NCI-H1417 (cell line): ENCODE data around the gene XRN1.
"Not testable (repeated sequence)": the region's sequence is repeated elsewhere in the genome, so short reads cannot be mapped to it uniquely, and the experiment has no call there.

ENCODE experiments used
- DNase-seq, 3 experiments: peaks; one replicate each; lab custom pipeline; 2025; lab: John Stamatoyannopoulos, UW

The XRN1 gene

GRCh38 chr3:142337994-142338393 is 109.8 kb downstream of the XRN1 start:
- DNase-seq, result no peak

DNA sequence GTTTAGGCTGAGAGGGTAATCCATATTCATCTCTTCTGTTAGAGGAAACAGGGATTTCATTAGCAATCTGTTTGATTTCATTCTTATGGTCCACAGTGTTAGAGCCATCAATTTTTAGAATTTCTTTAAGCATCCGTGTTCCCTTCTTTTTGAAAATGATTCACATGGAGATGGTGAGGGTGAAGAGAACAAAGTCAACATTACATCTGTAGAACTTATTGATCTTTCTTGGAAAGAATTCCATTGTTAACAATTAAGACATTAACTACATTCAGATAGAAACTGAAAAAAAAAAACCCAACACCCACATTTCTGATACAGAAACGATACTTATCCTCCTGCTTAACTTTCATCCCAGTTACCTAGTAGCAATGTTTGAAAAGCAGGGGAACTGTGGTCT is 115.4 kb downstream of the XRN1 start:
- DNase-seq, result no peak

- not testable (repeated sequence) for DNase-seq
These were observed 123.4 kb downstream of the XRN1 start for GRCh38 chr3:142324275-142324953.

DNA sequence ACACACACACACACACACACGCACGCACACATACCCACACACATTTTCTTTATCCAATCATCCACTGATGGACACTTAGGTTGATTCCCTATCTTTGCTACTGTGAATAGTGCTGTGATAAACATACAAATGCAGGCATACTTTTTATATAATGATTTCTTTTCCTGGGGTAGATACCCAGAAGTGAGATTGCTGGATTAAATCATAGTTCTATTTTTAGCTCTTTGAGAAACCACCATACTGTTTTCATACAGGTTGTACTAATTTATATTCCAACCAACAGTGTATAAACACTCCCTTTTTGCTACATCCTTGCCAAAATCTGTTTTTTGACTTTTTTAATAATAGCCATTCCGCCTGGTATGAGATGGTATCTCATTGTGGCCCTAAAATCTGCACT is 127.9 kb downstream of the XRN1 start:
- no peak for DNase-seq

DNA sequence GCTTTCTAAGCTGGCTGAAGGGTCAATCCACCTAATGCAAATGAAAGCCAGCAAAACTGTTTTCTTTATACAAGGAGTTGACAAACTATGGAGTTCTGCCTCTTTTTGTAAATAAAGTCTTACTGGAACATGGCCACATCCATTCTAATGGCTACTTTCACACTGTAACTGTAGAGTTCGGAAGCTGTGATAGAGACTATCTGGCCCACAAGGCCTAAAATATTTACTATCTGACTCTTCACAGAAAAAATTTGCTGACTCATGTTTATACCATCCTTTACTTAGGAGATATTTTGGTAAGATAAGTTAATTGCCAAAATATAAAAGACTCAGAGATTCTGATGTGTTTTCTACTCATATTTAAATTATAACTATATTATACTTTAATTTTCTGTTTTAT is 128.7 kb downstream of the XRN1 start:
- DNase-seq, result no peak

DNA sequence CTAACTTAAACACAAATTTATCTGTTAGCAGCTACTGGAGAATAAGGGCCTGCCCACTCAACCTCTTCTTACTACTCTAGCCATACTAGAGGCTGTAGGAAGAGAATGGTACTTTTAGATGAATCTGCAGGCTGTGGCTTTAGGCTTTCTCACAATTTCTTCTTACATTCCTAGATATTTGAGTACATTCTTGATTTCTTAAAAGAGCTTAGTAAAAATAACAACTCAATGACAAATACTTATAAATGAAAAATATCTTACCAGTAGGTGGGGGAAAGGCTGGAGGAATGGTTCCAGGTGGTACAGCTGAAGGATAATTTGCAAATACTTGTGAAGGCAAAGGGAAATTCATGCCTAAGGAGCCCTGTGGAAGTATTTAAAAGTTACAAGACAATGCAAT is 129.5 kb downstream of the XRN1 start:
- no peak for DNase-seq

DNA sequence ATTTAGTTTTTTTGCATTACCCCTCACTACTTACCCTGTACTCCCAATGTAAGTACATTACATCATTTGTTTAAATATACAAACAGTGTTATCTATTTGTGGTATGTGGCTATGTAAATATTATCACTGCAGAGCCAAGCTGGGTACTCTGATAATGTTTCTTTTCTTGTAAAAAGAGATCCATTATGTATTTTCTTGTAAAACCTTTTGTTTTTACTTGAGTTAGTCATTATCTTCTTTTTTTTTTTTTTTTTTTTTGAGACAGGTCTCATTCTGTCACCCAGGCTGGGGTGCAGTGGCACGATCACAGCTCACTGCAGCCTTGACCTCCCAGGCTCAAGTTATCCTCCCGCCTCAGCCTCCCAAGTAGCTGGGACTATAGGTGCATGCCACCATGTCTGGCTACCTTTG is 131.9 kb downstream of the XRN1 start:
- DNase-seq, result not testable (repeated sequence)

GRCh38 chr3:142315083-142315482 is 132.8 kb downstream of the XRN1 start:
- DNase-seq, result no peak

DNA sequence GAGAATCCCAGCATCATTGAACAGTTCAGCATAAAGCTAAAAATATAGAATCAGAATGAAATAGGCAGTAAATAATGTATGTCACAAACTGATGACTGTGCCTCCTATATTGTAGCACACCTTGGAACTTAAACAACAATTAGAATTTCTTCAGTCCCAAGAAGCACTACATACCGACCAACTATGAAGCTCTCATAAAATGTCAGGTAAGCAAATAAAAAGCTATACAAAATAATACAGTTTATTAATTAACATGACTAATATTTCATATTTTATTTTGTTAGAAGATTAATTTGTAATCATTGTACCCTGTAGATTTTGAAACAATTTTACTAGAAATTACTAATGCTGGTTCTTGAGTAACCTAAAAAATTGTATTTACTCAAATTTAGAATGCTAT is 137.4 kb downstream of the XRN1 start:
- DNase-seq, result no peak

DNA sequence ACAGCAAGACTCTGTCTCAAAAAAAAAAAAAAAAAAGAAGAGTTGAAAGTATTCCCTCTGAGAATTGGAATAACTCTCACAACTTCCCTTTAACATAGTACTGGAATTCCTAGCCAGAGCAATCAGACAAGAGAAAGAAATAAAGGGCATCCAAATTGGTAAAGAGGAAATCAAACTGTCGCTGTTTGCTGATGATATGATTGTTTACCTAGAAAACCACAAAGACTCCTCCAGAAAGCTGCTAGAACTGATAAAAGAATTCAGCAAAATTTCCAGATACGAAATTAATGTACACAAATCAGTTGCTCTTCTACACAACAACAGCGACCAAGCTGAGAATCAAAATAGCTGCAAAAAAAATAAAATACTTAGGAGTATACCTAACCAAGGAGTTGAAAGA is 145.0 kb downstream of the XRN1 start:
- DNase-seq, result not testable (repeated sequence)

DNA sequence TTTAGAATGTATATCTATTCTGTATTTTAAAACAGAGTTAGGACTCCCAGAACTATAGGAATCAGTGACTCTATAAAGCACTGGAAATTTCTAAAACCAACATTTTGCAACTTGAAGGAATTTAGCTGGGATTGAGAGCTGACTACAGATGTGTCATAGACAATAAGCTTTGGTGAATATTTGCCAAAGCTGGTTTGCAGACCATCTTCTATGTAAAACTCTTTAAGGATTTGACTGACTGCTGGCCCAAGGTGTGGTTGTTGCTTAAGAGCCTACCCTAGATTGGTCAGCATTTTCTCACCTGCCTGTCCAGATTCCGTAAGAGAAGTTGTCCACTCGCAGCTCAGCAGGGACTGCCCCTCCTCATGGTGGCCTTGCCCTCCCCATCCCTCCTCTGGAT is 149.2 kb downstream of the XRN1 start:
- no peak for DNase-seq

GRCh38 chr3:142296507-142296906 is 151.3 kb downstream of the XRN1 start:
- no peak for DNase-seq

GRCh38 chr3:142287866-142288638 is 159.8 kb downstream of the XRN1 start:
- DNase-seq, result no peak

- DNase-seq, result peak in 1 of 3 experiments; percentile 13
These were observed 162.7 kb downstream of the XRN1 start for GRCh38 chr3:142285083-142285517.

- DNase-seq, result no peak
These were observed 165.3 kb downstream of the XRN1 start for GRCh38 chr3:142282503-142282902.

- DNase-seq, result no peak
These were observed 166.4 kb downstream of the XRN1 start for GRCh38 chr3:142281474-142281873.

GRCh38 chr3:142279965-142280590 is 167.8 kb downstream of the XRN1 start:
- peak; percentile 63 to 85 (median 71) for DNase-seq

GRCh38 chr3:142278451-142278850 is 169.4 kb downstream of the XRN1 start:
- no peak for DNase-seq

GRCh38 chr3:142276781-142277180 is 171.1 kb downstream of the XRN1 start:
- no peak for DNase-seq

GRCh38 chr3:142275856-142276255 is 172.0 kb downstream of the XRN1 start:
- no peak for DNase-seq

DNA sequence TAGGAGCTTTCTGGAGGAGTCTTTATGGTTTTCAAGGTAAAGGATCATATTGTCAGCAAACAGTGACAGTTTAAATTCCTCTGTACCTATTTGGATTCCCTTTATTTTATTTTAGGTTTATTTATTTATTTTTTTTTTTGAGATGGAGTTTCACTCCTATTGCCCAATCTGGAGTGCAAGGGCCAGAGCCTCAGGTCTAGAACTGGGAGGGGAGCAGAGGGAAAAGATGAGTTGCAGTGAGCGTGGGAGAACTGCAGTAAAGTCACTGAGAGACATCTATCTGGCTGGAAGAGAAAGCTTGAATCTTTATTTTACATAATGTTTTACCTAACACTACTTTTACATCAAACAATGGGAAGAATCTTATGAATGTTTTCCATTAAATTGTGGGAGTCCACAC is 172.9 kb downstream of the XRN1 start:
- DNase-seq, result no peak

- no peak for DNase-seq
These were observed 174.3 kb downstream of the XRN1 start for GRCh38 chr3:142273501-142273900.
